Ectodermal cell (in vitro differentiated cells): Measurements from ENCODE around the gene CDK11A.
"Not testable (repeated sequence)": the region's sequence is repeated elsewhere in the genome, so short reads cannot be mapped to it uniquely, and the experiment has no call there.

Source experiments
- H3K27ac ChIP-seq: 2 replicates; pipeline ENCODE4 v1.7.0; 2013; ENCODE audit warnings: mild to moderate bottlenecking, low read depth, low read length; ENCODE audit not compliant: insufficient read depth, poor library complexity, severe bottlenecking
- H3K27me3 ChIP-seq: 2 replicates; pipeline ENCODE4 v1.7.0; 2013; ENCODE audit warnings: mild to moderate bottlenecking, low read length; ENCODE audit not compliant: insufficient read depth, control insufficient read depth, poor library complexity, severe bottlenecking
- H3K36me3 ChIP-seq: one replicate; pipeline ENCODE4 v1.7.0; 2013; ENCODE audit warnings: low read length; ENCODE audit not compliant: control insufficient read depth, insufficient read depth
- H3K4me1 ChIP-seq: one replicate; pipeline ENCODE4 v1.7.0; 2013; ENCODE audit warnings: low read length; ENCODE audit not compliant: control insufficient read depth, insufficient read depth
- H3K4me3 ChIP-seq: 2 replicates; pipeline ENCODE4 v1.7.0; 2013; ENCODE audit warnings: low read depth, low read length, control low read depth; ENCODE audit not compliant: insufficient read depth
- H3K9me3 ChIP-seq: 2 replicates; pipeline ENCODE4 v1.7.0; 2013; ENCODE audit warnings: mild to moderate bottlenecking, low read length, moderate library complexity; ENCODE audit not compliant: control insufficient read depth
- WGBS, 2 experiments: methylation state at CpG; one replicate each; pipeline ENCODE4 v1.1.7; 2013; ENCODE audit warnings: missing lambda C conversion rate in 2 of 2; 5-methylcytosine and 5-hydroxymethylcytosine counted together

The CDK11A gene

GRCh38 chr1:1670866-1671265 is 53.3 kb downstream of the CDK11A start:
- H3K4me1 ChIP-seq, result no peaks in the 10 kb centered on the region
- H3K27me3 ChIP-seq, result no peaks in the 10 kb centered on the region
- no peak overlapping the region for H3K27ac ChIP-seq
- no peak overlapping the region for H3K4me3 ChIP-seq
- 96% methylated on average over 24 of the region's 24 CpGs for WGBS, 2 experiments
- H3K36me3 ChIP-seq, result peaks cover 27% of the 10 kb centered on the region
- no peaks in the 10 kb centered on the region for H3K9me3 ChIP-seq

GRCh38 chr1:1669468-1670440 is 54.4 kb downstream of the CDK11A start:
- peaks cover 36% of the 10 kb centered on the region for H3K36me3 ChIP-seq
- no peaks in the 10 kb centered on the region for H3K27me3 ChIP-seq
- no peak overlapping the region for H3K27ac ChIP-seq
- 93% methylated on average over 43 of the region's 43 CpGs for WGBS, 2 experiments
- H3K9me3 ChIP-seq, result no peaks in the 10 kb centered on the region
- H3K4me3 ChIP-seq, result no peak overlapping the region
- no peaks in the 10 kb centered on the region for H3K4me1 ChIP-seq

GRCh38 chr1:1666526-1666925 is 57.6 kb downstream of the CDK11A start:
- H3K4me1 ChIP-seq, result no peaks in the 10 kb centered on the region
- no peak overlapping the region for H3K27ac ChIP-seq
- no peaks in the 10 kb centered on the region for H3K9me3 ChIP-seq
- 92% methylated on average over 15 of the region's 15 CpGs for WGBS, 2 experiments
- H3K36me3 ChIP-seq, result peaks cover 33% of the 10 kb centered on the region
- H3K27me3 ChIP-seq, result no peaks in the 10 kb centered on the region
- no peak overlapping the region for H3K4me3 ChIP-seq

GRCh38 chr1:1665815-1666251 is 58.3 kb downstream of the CDK11A start:
- WGBS, 2 experiments, result 94 to 95% methylated on average over 25 of the region's 25 CpGs
- Histone ChIP-seq H3K4me1 (no peaks in the 10 kb centered on the region), H3K4me3 (no peak overlapping the region), H3K36me3 (peaks cover 26% of the 10 kb centered on the region), H3K27me3 (no peaks in the 10 kb centered on the region), H3K27ac (no peak overlapping the region), H3K9me3 (no peaks in the 10 kb centered on the region)

- Histone ChIP-seq H3K9me3 (no peaks in the 10 kb centered on the region), H3K36me3 (peaks cover 24% of the 10 kb centered on the region), H3K27me3 (no peaks in the 10 kb centered on the region), H3K4me3 (no peak overlapping the region), H3K27ac (no peak overlapping the region), H3K4me1 (no peaks in the 10 kb centered on the region)
- WGBS, 2 experiments, result 94% methylated on average over 27 of the region's 27 CpGs
Observed at GRCh38 chr1:1664941-1665814, 59.0 kb downstream of the CDK11A start.

GRCh38 chr1:1664318-1664717 is 59.8 kb downstream of the CDK11A start:
- not testable (repeated sequence) for H3K4me1 ChIP-seq, H3K27ac ChIP-seq, H3K9me3 ChIP-seq, H3K27me3 ChIP-seq, H3K4me3 ChIP-seq
- 0 to 17% methylated on average over 1 of the region's 11 CpGs for WGBS, 2 experiments
- H3K36me3 ChIP-seq, result peaks cover 17% of the 10 kb centered on the region

- H3K36me3 ChIP-seq, result peaks cover 16% of the 10 kb centered on the region
- H3K4me3 ChIP-seq, H3K9me3 ChIP-seq, H3K27ac ChIP-seq, H3K4me1 ChIP-seq, H3K27me3 ChIP-seq: not testable (repeated sequence)
- 92% methylated on average over 13 to 14 of the region's 15 CpGs for WGBS, 2 experiments
Observed at GRCh38 chr1:1662830-1663560, 61.2 kb downstream of the CDK11A start.

- H3K36me3 ChIP-seq, result peaks cover 16% of the 10 kb centered on the region
- 99% methylated on average over 4 to 5 of the region's 9 CpGs for WGBS, 2 experiments
- H3K4me3 ChIP-seq, H3K27me3 ChIP-seq, H3K27ac ChIP-seq, H3K4me1 ChIP-seq, H3K9me3 ChIP-seq: not testable (repeated sequence)
Observed at GRCh38 chr1:1662392-1662791, 61.8 kb downstream of the CDK11A start.

GRCh38 chr1:1658583-1659549 is 65.3 kb downstream of the CDK11A start, which contains the start of gene CDK11B:
CDK11B (minus strand) TSS chr1:1659004; CDS start chr1:1657485, 1,519 bp downstream.
- not testable (repeated sequence) for H3K4me1 ChIP-seq, H3K9me3 ChIP-seq, H3K27me3 ChIP-seq
- Histone ChIP-seq H3K36me3 (peaks cover 14% of the 10 kb centered on the region), H3K4me3 (peak within 1 kb of the TSS; percentile 78), H3K27ac (peak within 1 kb of the TSS; percentile 98)
- 0% methylated on average over 56 to 57 of the region's 96 CpGs for WGBS, 2 experiments
